Activated T-cell treated with anti-CD3 and anti-CD28 coated beads for 24 hours (primary cell): Measurements from ENCODE around the gene FZD10.

Experiments used
- DNase-seq: peaks from one replicate; pipeline ENCODE4 v3.0.0-alpha.2; 2020; ENCODE audit warnings: low read depth

FZD10 gene

DNA sequence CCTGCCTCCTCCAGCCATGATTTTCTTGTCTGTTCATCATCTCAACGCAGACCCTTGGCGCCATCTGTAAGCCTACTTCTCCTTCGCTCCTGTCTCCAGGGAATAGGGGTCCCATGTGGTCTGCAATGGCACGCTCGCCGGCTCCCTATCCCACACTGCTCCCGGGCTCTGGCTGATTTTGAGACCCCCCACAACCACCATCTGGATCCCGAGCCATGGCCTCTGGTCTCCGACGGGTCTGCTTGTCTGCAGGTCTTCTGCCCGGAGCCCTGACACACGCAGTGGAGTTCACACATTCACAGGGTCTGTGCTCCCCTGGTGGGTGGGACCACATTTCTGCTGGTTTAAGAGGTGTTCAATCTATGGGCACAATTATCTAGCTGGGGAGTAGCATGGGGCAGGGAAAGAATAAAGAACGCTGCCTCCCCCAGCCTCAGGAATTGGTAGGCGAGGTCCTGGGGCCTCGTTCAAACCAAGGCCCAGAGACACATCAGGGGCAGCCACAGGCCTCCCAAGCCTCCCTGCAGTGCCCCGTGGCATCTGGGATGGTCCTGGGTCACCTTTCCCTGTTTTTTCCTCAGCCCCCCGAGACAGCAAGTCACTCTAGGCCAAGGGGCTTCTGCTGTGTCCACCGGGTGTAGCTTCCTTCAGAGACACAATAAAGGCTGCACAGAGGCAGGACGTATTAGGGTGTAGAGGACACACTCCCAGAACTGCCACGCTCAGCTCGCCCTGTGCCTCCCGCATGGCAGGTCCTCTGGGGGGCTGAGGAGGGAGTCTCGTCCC, 21.5 kb downstream of the FZD10 start:
- no peak for DNase-seq

DNA sequence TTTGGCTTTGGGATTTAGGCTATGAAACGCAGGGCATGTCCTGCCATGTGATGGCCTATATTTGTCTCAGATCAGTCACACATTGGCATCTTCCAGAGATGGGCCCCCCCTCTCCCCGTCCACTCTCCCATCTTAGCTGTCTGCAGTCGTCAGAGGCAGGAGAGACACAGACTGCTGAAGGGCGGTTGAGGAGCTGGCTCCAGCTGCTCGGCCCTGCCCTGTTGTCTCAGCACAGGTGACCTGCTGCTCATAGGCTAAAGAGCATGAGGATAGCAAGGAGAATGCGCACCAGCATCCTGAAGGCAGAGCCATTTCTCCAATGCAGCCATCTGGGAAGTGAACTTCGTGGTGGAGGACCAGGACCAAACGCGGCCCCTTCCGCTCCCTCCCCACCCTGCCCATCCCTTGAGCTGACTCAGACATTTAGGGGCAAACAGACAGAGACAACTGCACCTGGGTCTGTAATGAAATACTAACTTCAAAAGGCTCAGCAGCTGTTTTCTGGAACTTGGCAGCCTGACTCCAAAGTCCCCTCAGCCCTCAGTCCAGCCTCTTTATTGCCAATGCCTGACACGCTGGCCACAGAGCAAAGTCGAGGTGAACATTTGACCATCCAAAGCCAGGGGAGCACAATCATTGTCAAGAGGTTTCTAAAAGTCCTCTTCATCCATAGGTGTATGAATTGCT, 22.3 kb downstream of the FZD10 start:
- no peak for DNase-seq

DNA sequence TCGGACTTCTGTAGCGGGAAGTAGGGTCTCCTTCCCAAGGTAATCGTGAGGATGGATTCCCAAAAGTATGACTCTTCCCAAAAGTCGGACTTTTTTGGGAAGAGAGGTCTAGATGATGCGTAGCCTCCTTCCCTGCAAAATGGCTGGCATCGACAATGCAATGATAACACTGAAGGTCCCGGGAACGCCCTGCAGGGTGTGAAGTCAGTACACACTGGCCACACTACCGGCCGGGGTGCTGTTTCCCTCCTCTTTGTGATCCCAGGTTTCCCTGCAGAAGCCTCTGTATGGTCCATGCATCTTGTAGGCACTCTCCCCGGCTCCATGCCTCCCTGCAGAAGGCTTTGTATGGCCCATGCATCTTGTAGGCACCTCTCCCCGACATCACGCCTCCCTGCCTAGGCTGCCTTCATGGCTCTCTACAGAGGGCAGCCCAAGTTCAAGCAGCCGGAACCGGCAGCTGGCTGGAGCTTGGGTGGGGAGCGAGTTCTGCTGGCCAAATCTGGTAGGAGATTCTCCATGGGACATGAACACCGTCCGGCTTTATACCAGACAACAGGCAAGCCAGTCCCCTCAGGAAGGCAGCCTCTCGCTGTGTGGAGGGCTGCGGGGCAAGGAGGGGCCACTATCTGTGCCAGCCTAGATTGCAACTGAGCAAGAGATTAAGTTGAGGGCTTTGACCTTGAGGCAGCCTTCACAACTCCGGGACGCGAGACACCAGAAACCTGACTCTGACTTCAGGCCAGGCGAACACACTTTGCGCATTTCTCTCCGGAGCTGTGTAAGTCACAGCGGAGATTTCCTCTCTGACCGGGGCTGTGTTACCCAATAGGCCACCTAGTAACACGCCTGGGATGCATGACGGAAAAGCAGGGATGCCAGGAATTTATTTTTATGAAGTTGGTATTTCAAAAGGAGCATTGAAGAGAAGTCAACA, 23.5 kb downstream of the FZD10 start:
- DNase-seq: no peak

DNA sequence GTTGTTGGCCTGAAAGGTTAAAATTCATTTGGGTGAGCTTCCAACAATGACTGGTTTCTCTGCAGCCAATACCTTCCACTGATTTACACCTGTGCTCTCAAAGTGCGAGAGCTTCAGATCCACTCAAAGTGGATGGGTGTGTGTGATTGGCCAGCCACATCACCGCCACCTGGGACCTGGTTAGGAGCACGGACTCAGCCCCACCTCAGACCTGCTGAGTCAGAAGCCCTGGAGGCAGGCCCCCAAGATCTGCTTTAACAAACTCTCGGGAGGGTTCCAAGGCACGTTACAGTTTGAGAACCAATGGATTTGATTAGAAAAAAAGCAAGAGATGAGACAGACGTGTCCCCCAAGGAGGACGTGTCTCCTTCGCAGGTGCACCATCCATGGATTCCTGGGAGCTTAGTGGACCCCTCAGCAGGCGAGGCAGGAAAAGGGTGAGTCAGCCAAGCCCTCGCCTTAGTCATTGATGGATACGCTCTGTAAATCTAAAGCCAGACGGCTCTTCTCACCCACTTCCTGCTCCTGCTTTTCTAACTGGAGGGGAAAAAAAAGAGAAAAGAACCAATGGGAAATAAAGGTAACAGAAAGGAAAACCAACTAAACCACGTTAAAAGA, 24.5 kb downstream of the FZD10 start:
- DNase-seq: no peak

DNA sequence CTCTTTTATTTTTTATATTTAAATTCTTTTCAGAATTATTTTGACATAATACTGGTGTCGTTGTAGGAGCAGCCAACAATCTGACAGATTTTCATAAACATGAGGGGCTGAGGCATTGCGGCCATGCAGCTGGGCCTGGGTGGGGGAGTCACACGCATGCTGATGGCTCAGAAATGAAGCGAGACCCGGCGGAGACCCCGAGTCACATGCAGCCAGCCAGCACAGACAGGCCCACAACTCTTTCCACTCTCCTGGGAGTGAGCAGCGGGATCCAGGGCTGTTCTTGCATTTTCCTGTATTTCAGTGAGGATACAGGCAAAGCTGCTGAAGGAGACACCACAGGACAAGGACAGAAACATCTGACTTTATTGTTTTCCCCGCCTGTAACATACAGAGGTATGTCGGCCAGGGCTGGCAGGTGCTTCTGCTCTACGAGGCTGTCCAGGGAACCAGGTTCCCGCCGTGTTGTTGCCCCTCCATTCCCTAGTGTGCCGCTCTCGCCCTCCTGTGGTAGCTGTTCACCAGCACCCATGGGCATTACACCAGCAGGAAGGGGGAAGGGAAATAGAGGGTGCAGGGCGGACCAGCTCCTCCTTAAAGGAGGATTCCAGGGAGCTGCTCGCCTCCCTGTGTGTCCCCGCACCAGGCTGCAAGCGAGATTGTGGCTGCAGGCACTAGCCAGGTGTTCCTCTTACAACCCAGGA, 30.5 kb downstream of the FZD10 start:
- no peak for DNase-seq

DNA sequence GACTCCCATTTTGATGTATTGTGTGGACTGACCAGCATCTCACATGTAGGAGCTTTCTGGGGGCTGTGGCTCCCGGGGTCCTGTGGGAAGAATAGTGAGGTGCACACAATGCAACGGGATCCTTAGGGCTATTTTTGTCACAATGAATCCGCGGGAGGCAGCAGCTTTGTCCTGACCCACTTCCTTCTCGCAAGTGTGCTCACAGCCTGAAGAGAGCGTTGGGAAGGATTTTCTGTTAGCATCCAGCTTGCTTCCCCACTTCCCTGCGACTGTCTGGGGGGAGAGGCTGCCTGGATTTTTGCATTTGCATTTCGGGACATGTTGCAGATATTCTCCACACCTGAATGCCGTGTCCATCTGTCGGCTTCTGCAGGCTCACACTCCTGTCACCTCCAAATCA, 31.9 kb downstream of the FZD10 start:
- DNase-seq: no peak

DNA sequence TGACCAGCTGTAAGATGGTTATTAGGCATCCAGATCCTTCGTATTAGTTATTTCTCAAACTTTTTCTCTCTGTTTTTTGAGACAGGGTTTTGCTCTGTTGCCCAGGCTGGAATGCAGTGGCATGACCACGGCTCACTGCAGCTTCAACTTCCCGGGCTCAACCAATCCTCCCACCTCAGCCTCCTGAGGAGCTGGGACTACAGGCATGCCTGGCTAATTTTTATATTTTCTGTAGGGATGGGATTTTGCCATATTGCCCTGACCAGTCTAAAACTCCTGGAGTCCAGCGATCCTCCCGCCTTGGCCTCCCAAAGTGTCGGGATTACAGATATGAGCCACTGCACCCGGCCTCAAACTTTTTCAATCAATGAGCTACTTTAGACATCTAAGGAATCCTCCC, 33.1 kb downstream of the FZD10 start:
- DNase-seq: no peak

DNA sequence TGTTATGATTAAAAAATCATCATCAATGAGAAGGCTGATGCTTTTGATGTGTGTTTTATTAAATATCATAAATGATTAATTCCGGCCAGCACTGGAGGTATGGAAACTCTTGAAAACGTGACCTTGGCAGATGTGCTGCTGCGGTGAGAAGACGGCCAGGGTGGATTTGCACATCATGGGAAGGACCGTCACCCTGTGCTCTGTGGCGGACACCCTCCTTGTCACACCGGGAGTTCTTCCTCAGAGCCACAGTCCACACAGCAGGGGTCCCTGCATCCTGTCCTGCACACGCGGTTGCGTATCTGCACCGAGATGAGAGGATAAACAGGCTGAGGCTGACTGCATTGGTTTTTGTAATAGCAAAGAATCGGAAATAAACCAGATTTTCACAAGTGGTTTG, 33.5 kb downstream of the FZD10 start:
- DNase-seq: no peak

DNA sequence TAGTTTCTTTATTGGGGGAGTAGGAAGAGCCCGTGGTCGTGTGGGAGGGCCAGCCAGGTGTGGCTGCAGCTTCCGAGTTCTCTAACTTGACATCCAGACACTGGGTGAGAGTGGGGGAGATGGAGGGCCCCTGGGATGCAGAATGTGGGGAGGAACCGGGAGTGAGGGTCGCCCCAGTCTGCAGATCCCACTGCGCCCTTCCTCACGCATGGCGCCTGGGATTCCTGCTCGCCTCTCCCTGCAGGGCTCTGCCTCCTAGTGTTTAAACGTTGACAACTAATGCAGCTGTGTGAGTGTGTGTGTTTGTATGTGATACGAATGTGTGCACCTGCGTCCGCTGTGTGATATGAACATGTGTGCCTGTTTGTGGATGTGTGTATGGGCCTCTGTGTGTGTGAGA, 34.6 kb downstream of the FZD10 start:
- no peak for DNase-seq

DNA sequence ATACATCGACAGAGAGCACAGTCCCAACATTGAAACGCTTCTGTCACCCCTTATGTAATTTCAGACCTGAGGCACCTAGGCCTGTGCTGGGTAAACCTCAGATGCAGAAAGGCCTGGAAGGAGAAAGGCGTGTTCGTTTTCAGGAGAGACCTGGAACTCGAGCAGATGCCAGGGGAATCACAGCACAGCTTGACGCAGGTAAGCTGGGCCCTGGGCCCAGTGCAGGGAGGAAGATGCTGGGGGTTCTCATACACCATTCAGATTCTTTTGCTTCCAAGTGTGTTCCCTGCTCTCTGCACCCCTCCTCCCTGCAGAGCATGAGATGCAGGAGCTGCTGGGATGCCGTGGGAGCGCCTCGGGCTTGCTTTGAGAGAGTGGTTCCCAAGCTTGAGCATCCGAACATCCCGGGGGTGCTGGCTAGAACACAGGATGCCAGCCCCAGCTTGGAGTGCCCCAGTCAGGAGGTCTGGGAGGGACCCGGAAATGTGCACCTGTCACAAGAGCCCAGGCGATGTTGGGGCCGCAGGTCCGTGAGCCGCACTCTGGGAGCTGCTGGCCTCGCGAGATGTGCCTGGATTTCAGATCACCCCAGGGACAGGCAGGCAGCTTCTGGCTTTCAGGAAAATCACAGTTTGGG, 35.9 kb downstream of the FZD10 start:
- no peak for DNase-seq

DNA sequence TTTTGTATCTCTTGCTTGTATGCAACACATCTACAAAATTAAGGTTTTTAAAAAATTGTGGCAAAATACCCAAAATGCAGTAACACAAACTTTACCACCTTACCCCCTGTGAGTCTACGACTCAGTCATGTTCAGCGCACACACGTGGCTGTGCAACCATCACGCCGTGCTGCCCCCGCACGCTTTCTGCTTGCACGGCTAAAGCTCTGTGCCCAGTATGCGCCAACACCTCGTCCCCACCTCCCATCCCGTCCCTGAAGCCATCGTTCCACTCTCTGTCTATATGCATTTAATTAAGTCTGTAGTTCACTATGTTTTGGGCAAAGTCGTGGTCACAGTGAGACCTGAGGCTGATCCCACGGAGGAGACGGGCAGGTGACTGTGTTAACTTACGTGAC, 36.4 kb downstream of the FZD10 start:
- DNase-seq: no peak

DNA sequence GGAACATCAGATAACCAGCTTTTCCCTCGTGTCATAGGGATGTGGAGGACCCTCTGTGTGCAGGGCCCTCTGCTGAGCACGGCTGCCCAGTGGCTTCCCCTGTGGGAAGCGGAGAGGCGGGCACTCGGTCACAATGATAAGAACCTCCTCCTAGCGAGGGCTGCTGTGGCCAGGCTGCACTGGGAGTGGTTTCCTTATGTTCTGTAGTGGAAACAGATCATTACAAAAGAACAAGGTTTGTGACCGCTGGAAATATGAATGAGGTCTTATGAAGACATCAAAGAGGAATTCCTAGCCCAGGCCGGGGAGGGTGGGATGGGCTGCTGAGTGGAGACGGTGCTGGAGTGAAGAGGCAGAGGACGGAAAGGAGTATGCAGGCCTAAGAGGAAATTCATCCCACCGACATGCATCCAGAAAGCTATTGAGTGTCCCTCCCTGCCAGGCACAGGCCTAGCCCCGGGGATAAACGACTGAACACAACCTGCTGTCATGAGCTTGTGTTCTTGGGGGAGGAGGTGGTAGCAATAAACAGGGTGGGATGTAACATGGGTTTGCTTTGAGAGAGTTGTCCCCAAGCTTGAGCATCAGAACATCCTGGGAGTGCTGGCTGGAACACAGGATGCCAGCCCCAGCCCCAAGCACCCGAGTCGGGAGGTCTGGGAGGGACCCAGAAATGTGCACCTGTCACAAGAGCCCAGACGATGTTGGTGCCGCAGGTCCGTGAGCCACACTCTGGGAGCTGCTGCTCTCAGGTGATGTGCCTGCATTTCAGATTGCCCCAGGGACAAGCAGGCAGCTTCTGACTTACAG, 37.5 kb downstream of the FZD10 start:
- DNase-seq: no peak

DNA sequence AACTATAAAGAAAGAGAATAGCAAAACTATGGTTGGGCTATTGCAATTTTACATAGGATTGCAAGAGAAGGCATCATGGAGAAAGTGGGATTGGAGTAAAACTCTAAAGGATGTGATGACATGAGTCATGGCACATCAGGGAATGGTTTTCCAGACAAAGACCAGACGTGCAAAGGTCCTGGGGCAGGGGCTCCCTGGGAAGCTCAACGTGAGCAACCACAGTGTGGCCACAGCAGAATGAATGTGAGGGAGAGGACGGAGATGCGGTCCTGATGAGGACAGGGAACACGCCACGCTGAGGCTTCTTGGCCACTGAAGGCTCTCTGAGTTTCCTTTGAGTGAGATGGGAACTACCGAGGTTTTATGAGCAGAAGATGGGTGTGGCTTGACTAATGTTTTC, 38.2 kb downstream of the FZD10 start:
- DNase-seq: no peak

DNA sequence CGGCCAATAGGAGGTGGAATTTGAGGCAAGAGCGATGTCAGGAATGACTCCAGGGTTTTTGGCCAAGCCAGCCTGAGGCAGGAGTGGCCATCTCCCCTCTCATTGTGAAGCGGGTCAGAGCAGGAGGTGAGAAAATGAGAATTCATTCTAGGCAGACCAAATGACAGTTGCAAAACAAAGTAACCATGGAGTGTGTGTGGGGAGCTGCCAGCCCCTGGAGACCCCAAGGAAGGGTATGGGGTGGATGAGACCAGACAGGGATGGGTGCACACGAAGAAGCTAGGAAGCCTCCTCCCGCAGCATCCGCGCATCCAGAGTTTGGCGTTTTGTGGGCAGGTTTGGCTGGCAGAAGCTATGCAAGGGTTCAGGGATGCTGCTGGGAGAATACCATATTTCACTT, 38.8 kb downstream of the FZD10 start:
- no peak for DNase-seq

DNA sequence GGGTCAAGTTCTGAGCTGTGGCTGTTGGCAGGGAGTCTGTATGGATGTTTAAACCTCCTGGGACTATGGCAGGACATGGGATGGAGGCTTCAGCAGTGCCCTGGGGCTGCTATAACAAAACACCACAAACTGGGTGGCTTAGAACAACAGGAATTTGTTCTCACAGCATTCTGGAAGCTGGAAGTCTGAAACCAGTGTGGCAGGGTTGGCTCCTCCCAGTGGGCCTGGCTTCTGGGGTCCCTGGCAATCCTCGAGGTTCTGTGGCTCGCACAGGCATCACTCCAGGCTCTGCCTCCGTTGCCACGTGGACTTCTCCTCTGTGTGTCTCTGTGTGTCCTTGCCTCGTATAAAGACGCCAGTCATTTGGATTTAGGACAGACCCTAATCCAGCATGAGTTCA, 39.9 kb downstream of the FZD10 start:
- DNase-seq: no peak

DNA sequence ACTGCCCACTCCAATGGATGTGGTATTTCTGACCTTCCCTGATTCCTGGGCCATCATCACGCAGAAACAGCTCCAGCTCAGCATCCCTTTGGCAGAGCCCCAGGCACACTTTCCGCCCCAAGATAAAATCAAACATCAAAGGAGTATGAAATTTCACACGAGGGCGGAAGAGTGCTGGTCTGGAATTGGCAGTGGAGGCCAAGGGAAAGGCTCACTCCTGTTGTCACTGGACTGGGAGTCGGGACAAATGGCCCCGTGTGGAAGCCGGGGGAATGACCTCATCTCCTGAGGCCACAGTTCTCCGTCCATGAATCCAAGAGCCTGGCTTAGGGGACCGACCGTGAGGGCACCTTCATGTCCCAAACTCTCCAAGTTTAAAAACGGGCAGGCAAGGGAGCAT, 40.9 kb downstream of the FZD10 start:
- DNase-seq: no peak

DNA sequence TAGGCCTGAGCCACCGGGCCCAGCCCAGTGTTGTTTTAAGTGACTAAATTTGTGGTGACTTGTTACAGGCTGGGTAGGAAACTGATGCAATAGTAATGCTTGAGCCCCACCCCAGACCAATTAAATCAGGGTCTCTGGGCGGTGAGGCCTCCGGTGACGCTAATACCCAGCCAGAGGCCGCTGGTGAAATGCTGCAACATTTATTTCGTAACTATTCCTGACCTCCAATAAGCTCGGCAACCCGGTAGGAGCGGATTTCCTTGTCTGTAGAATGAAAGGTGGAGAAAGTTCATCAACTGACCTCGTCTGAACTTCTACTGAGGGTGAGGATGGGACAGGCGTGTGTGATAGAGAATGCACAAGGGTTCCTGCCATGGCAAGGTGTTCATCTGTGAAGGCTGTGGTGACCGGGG, 42.3 kb downstream of the FZD10 start:
- no peak for DNase-seq

DNA sequence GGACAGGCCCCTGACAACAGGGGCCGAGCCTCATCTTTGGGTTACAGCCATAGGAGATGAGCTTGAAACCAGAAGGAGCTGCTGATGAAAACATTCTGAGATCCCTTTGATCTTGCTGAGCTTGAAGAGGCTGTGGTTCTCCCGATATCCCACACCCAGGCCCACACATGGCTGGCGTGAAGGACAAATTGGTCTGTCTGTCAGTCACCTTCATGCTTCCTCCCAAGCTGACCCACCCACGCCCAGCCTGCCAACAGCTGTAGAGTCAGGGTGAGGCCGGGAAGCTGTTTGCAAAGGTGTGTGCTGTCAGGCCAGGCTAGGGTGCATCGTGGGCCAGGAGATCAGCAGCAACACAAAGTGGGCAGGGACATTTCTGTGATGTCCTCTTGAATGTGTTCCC, 43.2 kb downstream of the FZD10 start:
- no peak for DNase-seq

DNA sequence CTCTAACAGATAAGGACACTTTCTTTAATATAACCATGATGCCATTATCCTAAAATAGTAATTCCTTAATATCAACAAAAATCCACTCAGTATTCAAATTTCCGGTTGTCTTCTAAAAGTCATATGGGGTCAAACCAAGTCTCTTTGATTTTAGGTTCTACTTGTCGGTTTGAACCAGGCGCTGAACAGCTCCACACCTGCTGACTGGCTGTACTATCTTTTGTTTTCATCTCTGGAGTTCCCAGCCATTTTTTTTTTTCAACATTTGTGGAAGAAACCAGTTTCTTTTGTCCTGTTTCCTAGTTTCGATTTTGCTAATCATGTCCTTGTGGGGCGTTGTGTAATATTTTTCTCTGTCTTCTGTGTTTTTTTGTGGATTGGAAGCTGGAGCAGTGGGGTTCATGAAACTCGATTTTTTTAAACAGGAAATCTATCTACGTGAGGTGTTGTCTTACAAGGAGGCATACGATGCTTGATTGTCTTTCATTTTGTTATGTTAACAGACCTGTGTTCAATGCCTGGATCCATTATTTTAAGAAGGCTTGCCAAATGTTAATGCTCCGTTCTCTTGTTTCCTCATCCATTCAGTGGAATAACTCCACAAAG, 50.2 kb downstream of the FZD10 start:
- no peak for DNase-seq

DNA sequence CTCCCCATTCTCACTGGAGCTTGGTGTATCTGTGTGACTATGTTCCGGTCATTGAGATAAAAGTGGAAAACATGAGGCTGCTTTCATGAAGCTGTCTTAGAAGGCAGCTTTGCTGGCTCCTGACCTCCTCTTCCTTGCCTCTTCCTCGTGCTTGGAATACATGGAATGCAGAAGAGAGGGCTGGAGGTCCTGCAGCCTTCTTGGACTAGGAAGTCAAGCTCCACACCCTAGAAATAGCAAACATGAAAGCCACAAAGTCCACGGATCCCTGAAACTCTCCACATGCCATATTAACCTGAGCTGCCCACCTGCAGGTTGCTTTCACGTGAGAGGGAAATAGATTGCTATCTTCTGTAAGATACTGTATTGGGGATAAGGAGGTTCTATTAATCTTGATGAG, 51.0 kb downstream of the FZD10 start:
- no peak for DNase-seq
